IPS-15b (cell line): ENCODE measurements around the gene SNX30.
A peak's percentile ranks its signal among the peaks of the same experiment; 100 is the strongest.
"Not testable (repeated sequence)": the region's sequence is repeated elsewhere in the genome, so short reads cannot be mapped to it uniquely, and the experiment has no call there.

Experiments
- H3K27me3 ChIP-seq: one replicate; pipeline ENCODE4 v1.6.1; 2013; ENCODE audit warnings: low read length; ENCODE audit not compliant: control insufficient read depth, insufficient read depth
- H3K36me3 ChIP-seq: one replicate; pipeline ENCODE4 v1.6.1; 2013; ENCODE audit warnings: low read length; ENCODE audit not compliant: control insufficient read depth, insufficient read depth
- H3K4me1 ChIP-seq: one replicate; pipeline ENCODE4 v1.6.1; 2013; ENCODE audit warnings: mild to moderate bottlenecking, low read length; ENCODE audit not compliant: control insufficient read depth, insufficient read depth
- H3K4me3 ChIP-seq: one replicate; pipeline ENCODE4 v1.5.1; 2013; ENCODE audit warnings: low read depth, low read length
- H3K9ac ChIP-seq: one replicate; pipeline ENCODE4 v1.6.1; 2013; ENCODE audit warnings: low read depth, mild to moderate bottlenecking, low read length
- H3K9me3 ChIP-seq: one replicate; pipeline ENCODE4 v1.6.1; 2013; ENCODE audit warnings: mild to moderate bottlenecking, low read length; ENCODE audit not compliant: control insufficient read depth, insufficient read depth

The SNX30 gene, protein sequence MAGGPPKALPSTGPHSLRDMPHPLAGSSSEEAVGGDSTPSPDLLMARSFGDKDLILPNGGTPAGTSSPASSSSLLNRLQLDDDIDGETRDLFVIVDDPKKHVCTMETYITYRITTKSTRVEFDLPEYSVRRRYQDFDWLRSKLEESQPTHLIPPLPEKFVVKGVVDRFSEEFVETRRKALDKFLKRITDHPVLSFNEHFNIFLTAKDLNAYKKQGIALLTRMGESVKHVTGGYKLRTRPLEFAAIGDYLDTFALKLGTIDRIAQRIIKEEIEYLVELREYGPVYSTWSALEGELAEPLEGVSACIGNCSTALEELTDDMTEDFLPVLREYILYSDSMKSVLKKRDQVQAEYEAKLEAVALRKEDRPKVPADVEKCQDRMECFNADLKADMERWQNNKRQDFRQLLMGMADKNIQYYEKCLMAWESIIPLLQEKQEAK

DNA sequence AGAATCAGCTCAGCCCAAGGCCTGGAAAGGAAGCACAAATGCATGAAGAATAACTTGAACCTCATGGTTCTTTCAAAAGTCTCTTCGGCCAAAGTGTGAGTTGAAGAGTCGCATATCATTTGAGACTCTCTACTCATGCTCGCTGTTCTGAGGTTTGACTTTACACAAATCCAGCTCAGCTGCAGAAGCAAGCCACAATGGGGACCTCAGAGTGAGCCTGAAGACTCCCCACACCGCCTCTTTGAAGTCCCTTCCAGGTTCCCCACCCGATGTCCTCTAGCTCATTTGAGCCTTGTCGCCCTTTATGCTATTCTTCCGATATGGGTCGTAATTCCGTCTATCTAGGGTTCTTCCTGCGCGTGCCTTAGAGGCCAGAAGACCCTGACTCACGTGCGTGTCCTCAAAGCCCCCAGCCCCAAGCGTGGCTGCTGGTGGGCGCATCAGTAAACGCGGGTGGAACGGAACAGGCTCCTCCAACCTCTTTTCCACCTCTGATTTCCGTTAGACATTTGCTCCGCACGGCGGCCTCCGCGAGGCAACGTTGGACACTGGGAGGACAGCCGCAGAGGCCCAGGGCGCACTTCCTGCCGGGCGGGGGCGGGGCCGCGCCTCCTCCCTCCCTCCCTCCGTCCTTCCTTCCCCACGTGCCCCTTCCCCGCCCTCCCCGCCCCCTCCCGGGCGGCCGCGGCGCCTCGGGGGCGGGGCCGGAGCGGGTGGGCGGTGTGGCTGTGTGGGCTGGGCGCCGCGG lies at the start of gene SNX30:
Gene SNX30 (plus strand): TSS at position 745 of the 748 bp plus-strand sequence. CDS start 242 bp downstream, outside the sequence.
- H3K9ac ChIP-seq: peak within 1 kb of the TSS; percentile 85
- peak within 1 kb of the TSS; percentile 86 for H3K4me3 ChIP-seq
- no peaks in the 10 kb centered on the region for H3K9me3 ChIP-seq
- peaks cover 8% of the 10 kb centered on the region for H3K27me3 ChIP-seq
- no peaks in the 10 kb centered on the region for H3K36me3 ChIP-seq
- peaks cover 11% of the 10 kb centered on the region for H3K4me1 ChIP-seq

DNA sequence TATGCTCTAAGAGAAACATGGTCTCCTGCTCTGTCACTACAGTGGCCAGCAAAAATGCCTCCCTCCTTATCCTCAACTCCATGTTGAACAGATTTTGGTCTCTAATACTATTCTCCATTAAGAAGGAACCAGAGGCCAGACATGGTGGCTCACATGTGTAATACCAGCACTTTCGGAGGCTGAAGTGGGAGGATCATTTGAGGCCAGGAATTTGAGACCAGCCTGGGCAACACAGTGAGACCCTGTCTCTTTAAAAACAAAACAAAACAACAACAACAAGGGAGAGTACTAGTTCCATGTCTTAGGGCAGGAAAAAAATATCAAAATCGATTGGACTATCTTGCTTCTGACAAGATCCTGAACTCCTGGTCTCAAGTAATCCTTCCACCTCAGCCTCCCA lies 47.3 kb upstream of the SNX30 start:
- Histone ChIP-seq H3K36me3 (no peaks in the 10 kb centered on the region), H3K9me3 (no peaks in the 10 kb centered on the region)

DNA sequence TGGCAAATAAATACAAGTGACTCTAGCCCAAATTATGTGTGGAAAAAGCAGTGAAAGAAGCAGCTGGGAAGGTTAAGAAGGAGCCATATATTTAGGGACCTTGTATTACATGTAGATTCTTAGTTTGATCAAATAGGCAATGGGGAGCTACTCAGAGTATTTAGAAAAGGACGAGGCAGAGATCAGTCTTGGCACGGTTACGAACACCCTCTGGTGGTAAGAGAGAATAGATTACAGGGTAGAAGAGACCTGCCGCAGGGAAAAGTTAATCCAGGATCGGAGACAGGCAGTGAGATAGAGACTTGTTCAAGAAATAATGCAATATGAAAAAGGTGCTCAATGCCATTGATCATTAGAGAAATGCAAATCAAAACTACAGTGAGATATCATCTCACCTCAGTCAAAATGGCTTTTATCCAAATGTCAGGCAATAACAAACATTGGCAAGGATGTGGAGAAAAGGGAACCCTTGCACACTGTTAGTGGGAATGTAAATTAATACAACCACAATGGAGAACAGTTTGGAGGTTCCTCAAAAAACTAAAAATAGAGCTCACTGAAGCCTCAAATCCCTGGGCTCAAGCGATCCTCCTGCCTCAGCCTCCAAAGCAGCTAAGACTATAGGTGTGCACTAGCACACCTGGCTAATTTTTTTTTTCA lies 44.7 kb upstream of the SNX30 start:
- no peaks in the 10 kb centered on the region for H3K27me3 ChIP-seq
- H3K9me3 ChIP-seq: no peaks in the 10 kb centered on the region
- H3K9ac ChIP-seq: no peak overlapping the region
- H3K4me3 ChIP-seq: no peak overlapping the region
- no peaks in the 10 kb centered on the region for H3K36me3 ChIP-seq
- H3K4me1 ChIP-seq: no peaks in the 10 kb centered on the region

More for the DNA sequence above, 47.3 kb upstream of the SNX30 start:
- Histone ChIP-seq H3K9ac (no peak overlapping the region), H3K27me3 (no peaks in the 10 kb centered on the region), H3K4me1 (no peaks in the 10 kb centered on the region), H3K4me3 (no peak overlapping the region)

DNA sequence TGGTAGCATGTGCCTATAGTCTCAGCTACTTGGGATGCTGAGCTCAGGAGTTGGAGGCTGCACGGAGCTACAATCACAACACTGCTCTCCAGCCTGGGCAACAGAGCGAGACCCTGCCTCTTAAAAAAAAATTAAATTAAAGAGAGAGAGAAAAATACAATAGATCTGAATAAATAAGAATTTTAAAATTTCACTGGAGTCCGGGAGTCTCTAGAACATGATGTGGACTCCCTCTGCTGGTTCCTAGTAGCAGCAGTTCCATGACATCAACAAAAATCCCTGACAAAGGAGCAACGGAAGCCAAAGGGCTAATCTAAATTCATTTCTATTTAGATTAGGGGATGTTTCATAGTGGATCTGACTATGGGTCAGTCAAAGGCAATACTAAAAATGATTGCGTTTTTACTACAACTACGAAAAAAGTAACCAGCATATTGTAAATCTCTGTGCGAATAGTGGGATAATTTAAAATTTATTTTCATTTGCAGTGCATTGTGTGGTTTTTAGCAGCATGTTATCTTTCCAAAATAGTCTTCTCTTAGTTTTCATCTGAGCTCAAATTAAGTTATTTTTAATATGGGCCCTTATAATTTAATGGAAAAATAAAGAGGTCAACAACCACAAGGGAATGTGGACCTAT lies 39.4 kb upstream of the SNX30 start:
- H3K4me3 ChIP-seq: no peak overlapping the region
- H3K9me3 ChIP-seq: no peaks in the 10 kb centered on the region
- no peaks in the 10 kb centered on the region for H3K36me3 ChIP-seq
- H3K9ac ChIP-seq: no peak overlapping the region
- no peaks in the 10 kb centered on the region for H3K27me3 ChIP-seq
- no peaks in the 10 kb centered on the region for H3K4me1 ChIP-seq

DNA sequence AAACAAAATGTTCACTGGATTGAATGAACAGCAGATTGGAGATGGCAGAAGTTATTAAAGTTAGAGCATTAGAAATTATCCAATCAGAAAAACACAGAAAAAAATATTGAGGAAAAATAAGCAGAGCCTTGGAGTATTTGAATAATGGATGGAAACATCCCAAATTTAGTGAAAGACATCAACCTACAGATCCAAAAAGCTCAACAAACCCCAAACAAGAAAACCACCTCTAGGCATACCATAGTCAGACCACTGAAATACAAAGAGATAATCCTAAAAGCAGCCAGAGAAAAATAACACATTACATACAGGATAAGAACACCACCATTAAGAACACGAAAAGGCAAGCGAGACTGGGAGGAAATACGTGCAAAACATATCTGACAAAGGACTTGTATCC lies 37.9 kb upstream of the SNX30 start:
- Histone ChIP-seq H3K36me3 (no peaks in the 10 kb centered on the region), H3K4me1 (no peaks in the 10 kb centered on the region), H3K9me3 (no peaks in the 10 kb centered on the region), H3K4me3 (no peak overlapping the region), H3K9ac (no peak overlapping the region), H3K27me3 (no peaks in the 10 kb centered on the region)

DNA sequence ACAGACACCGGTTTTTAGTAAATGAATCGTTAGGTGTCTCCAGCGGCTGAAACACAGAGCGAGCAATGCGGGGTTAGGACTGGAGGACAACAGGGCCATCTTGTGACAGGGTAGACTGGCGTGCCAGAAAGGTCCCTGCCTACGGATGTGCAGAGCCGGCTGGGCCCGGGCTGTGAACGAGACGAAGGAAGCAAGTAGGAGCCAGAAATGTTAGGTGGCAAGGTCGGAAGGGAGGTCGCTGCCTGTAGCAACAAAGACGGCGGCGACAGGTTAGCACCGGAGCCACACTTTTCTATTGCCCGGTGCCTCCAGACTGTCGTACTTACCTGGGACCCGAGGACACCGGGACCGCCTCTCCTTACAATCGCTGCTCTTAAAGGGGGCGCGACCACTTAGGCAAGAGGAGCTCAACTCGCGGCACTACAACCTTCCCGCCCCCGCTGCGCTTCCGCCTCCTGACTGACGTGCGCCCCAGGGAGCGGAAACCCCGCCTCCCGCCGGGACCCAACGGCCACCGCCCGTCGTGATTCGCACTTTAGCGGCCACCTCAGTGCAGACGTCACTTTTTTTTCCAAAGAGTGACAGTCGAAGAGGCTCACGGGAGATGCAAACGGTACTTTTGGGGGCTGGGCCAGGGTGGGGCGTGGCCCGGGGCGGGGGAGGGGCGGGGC lies 32.8 kb upstream of the SNX30 start, which contains the start of gene INIP:
Gene INIP (minus strand): TSS at position 457 of the 671 bp plus-strand sequence. CDS start 1,632 bp downstream, outside the sequence.
- no peaks in the 10 kb centered on the region for H3K36me3 ChIP-seq
- no peaks in the 10 kb centered on the region for H3K27me3 ChIP-seq
- no peaks in the 10 kb centered on the region for H3K9me3 ChIP-seq
- H3K9ac ChIP-seq: peak within 1 kb of the TSS; percentile 87
- H3K4me3 ChIP-seq: peak within 1 kb of the TSS; percentile 98
- H3K4me1 ChIP-seq: no peaks in the 10 kb centered on the region

DNA sequence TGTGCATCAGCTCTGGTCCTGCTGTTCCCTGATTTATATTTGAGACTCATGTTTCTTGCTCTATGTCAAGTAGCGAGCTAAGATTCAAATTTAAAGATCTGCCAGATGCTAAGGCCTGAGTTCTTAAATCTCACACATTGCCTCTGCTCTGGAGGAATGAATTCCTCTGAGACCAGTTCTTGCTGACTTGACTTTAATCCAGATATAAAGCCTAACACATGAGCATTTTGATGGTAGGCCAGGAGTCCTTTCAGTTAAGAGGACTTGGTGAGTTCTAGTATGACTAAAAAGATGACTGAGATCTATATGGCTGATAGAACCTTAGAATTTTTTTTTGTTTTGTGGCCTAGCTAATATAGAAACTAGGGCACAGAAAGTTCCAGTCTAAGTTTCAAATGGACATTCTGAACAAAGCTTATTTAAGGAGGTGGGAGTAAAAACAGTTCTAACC lies 31.3 kb upstream of the SNX30 start:
- H3K36me3 ChIP-seq: no peaks in the 10 kb centered on the region
- no peak overlapping the region for H3K9ac ChIP-seq
- H3K4me1 ChIP-seq: no peaks in the 10 kb centered on the region
- no peak overlapping the region for H3K4me3 ChIP-seq
- H3K27me3 ChIP-seq: no peaks in the 10 kb centered on the region
- no peaks in the 10 kb centered on the region for H3K9me3 ChIP-seq

DNA sequence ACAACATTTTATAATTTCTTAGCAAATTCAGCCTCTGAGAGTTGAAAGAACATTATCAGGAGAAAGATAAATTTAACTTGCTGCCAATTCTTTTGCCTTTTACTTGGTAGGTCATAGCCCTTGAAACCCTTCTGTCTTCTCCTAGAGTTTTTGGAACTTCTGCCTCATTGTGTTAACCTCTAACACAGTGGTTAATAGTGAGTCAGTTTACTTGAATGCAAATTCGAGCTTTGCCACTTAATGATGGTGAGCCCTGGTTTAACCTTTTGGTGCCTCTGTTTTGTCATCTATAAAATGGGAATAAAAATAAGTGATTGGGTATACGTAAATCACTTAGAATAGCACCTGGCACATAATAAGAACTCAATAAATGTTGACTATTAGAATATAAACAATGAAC lies 30.9 kb upstream of the SNX30 start:
- Histone ChIP-seq H3K36me3 (no peaks in the 10 kb centered on the region), H3K4me1 (no peaks in the 10 kb centered on the region), H3K9ac (no peak overlapping the region), H3K9me3 (no peaks in the 10 kb centered on the region), H3K4me3 (no peak overlapping the region), H3K27me3 (no peaks in the 10 kb centered on the region)

DNA sequence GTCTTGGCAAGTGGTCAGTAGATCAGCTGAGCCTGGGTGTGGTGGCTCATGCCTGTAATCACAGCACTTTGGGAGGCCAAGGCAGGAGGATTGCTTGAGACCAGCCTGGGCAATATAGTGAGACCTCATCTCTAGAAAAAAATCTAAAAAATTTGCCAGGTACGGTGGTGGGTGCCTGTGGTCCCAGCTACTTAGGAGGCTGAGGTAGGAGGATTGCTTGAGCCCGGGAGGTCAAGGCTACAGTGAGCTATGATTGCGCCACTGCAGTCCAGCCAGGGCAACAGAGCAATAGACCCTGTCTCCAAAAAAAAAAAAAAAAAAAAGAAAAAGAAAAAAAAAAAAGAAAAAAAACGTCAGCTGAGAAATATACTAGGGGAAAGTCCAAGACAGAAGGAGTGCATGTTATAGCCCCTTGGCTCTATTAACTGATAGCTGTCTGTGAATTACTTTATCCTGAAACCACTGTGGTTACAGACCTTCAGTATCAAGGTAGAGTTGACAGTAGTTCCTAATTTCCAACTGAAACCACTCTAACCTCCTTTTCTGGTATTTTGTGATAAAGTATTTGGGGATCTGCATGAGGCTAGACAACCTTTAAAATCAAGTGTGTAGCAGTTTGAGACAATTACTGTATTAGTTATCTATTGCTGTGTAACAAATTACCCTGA lies 30.3 kb upstream of the SNX30 start:
- Histone ChIP-seq H3K4me3 (no peak overlapping the region), H3K9me3 (no peaks in the 10 kb centered on the region), H3K36me3 (no peaks in the 10 kb centered on the region), H3K4me1 (no peaks in the 10 kb centered on the region), H3K9ac (no peak overlapping the region), H3K27me3 (no peaks in the 10 kb centered on the region)

DNA sequence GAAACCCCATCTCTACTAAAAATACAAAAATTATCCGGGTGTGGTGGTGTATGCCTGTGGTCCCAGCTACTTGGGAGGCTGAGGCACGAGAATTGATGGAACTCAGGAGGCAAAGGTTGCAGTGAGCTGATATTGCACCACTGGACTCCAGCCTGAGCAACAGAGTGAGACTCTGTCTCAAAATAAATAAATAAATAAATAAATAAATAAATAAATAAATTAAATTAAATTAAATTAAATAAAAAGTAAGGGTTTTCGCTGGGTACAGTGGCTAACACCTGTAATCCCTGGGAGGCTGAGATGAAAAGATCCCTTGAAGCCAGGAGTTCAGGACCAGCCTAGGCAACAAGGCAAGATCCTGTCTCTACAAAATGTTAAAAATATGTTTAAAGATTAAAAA lies 27.8 kb upstream of the SNX30 start:
- H3K9me3 ChIP-seq, H3K4me1 ChIP-seq, H3K27me3 ChIP-seq, H3K36me3 ChIP-seq, H3K9ac ChIP-seq, H3K4me3 ChIP-seq: not testable (repeated sequence)
